GM21390 (cell line): ENCODE measurements around the gene ABHD15.

ENCODE experiments used
- ATAC-seq: cut with Tn5 transposase; IDR thresholded peaks from one replicate; pipeline ENCODE4 v1.9.1; 2021; ENCODE audit not compliant: unreplicated experiment

ABHD15 gene

DNA sequence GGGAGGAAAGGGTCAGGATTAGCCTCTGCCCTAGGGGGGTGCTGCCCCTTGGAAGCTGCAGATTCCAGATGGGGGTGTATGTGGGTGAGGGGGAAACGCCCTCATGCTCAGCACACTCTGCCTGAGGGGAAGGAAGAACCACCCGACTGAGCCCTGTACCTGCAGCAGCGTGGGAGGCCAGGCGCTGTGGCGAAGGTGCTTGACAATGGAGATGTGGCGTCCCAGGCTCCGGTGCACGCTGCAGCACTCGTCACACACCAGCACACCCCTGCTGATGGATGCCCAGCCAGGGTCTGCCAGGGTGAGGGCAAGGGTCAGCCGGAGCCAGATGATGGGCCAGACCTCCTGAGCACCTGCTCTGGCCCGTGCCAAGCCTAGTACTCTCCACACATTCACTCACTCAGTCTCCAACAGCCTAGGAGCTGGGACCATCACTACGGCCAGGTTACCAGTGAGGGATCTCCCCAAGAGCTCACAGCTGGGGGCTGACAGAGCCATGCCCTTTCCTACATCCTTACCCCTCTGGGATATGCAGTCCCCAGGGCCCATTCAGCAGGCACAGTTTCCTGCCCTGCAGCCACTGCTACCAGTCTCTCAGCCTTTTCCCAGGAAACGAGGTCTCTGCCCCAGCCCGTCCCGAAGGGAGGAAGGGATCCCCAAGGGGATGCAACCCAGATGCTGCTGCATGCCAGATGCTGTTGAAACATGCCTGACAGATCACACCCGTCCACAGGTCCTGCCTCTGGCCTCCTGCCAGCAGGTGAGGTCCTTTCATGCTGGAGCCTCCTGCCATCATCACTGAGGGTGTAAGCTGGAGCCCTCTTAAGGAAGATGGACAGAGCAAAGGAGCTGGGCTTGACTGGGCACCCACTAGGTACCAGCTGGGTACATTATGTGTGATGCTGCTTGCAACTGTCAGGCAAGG lies 16.7 kb upstream of the ABHD15 start:
- no peak for ATAC-seq

DNA sequence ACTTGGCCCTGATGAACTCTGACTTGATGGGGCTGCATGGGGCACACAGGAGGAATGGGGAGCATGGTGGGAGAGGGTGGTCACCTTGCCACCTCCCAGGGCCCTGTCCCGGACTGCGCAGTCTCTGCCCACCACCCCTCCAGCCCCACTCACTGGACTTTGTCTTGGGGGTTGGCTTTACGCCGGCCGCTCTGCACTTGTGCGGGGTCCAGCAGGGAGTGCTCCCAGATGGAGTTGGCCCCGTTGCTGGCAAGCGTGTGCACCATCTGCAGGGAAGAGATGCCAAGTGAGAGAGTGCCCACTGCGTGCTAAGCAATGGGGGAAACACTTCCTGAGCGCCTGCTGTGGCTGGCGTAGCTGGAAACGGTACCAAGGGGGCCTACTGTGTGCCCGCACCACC lies 15.9 kb upstream of the ABHD15 start:
- ATAC-seq = no peak

DNA sequence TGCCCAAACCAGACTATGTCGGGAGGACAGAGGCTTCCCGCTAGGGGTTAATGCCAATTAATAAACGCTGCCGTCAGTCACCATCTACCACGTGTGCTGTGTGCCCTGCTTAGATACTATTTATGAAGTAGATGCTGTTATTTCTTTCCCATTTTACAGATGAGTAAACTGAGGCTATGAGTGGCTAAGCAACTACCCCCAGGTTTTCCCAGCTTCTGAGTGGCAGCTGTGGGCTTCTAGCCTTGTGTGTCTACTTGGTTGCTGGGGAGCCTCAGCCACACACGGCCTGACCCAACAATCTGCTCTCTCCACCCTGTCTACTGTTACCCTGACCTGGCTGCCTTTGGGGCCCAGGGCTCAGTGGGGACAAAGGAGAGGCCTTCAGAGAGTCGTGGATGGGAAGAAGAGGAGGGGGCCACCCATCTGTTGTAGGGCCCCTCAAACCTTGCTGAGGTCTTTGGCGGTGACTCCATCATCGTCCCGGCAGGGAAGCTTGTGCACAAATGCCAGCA lies 15.5 kb upstream of the ABHD15 start:
- ATAC-seq = no peak

DNA sequence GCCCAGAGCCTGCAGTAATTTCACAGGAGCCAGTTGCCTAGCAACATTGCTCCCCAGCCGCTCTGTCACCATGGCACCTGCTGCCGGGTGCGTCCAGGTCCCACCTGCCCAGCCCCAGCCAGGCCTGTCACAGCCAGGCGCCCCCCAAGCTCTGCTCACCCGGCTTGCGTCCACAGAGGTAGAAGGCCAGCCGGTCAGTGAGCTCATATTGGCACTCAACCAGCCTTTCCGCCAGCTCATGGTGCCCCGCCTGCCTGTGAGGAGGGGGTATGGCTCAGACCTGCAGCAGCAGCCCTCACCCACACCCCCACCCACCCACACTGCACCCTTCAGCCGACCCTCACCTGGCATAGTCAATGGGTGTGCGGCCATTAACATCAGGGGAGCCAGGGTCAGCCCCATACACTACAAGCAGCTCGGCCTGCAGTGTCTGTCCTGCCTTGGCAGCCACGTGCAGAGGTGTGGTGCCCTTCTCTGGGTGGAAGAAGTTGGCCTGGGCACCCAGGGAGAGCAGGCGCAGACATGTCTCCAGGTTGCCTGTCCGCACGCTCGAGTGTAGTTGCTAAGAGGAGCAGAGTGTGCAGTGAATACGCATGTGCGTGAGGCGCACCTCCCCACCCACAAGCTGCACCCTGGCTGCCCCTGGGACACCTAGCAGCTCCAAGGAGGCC lies 14.9 kb upstream of the ABHD15 start:
- no peak for ATAC-seq

DNA sequence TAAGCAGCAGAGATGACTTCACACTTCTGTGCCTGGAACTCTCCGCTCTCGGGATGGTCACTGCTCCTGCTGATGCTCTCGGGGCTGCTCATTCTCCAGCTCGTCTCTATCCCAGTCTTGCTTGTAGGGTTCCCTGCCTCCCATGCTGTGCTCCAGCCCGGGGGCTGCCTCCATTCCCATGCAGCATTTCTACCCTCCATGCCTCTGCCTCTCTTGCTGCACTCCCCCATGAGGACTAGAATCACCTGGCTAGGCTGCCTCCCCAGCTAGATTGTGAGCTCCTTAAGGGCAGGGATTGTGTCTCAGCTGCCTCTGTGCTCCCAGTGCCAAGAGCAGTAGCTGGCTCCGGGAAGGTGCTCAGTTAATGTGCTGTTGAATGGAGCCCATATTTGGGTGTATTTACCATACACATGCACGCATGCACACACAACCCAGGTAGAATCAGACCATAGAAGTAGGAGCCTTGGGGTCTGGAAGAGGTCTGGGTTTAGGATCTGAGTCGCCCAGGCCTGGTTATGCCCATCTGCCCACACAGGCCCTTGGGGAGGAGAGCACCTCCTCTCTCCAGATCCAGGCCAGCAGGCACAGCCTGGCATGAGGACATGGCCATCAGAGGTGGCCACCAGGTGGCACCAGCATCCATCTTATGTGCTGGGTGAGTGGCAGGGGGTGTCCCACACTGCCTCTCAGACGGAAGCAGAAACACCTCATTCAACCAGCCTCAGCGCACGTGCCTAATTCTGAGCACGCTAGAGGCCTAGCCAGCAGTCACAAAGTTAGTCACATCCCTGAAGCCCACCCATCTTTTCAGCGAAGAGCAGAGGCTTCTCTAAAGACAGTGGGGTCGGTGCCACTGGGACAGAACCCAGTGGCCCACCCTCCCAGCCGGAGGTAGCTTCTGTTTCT lies 13.3 kb upstream of the ABHD15 start:
- ATAC-seq = no peak

DNA sequence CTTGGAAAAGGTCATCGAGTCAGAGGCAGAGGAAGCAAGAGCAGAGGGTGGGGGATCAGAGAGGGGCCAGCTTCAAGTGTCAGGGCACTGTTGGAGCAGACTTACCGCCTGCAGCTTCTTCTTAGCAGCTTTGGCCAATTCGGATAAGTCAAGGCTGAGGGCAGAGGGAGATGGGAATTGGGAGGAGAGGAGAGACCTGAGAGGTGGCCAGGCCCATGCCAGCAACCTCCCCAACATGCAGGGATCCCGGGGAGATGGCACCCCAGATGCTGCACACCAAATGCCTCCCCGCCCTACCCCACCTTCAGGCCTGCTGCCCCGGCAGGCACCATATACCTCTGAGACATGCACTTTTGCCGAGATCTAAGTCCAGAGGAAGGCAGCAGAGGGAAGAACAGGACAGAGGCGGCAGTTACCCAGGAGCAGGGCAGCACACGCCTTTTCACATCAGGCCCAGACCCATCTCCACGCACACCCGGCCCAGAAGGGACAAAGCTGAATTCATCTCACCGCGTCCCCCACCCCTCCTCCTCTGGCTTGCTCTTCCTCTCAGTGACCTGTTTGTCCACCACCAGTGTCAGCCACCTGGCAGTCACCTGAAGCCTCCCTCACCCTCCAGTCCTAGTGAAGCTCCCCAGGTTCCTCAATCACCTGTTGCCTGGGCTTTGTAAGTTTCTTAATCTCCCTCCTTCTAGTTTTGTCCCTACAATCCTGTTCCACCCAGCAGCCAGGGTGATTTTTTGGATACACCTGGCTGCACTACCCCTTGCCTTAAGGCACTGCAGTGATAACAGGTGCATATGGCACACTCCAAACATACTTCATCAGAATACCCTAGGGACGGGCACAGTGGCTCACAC lies 12.0 kb upstream of the ABHD15 start:
- no peak for ATAC-seq

DNA sequence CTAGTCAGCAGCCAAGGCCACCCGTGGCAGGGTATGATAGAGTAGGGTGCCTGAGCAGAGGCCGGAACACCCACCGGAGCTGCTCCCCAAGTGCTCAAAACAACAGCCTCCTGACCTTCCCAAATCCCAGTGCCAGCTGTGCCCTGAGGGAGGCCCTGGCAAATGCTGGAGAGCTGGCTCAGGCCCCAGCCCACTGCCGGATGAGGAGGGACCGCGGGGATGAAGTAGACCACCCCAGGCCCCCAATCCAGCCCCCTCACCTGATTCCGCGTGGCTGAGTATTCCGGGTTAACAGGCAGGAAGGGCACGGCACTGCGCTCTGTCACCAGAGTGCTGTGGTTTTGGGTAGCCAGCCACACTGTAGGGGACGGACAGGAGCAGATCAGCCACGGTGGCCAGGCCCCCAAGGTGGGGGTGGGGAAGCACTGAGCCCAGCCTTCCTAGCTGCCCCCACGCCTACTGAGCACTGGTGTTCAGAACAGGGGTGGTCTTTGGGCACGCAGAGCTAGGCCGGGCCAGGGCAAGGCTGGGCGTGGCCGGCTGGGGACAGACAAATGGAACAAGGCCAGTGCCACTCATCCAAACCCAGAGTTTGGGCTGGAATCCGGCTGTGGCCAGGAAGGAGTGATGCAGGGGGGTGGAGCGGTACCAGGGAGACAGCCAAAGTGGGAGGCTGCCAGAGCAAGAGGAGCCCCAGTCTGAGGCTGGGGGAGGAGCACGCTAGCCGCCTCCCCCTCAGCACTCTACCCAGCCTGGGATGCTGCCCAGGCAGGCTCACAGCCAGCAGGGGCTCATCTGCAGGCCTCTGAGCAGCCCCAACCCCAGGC lies 10.8 kb upstream of the ABHD15 start:
- no peak for ATAC-seq

DNA sequence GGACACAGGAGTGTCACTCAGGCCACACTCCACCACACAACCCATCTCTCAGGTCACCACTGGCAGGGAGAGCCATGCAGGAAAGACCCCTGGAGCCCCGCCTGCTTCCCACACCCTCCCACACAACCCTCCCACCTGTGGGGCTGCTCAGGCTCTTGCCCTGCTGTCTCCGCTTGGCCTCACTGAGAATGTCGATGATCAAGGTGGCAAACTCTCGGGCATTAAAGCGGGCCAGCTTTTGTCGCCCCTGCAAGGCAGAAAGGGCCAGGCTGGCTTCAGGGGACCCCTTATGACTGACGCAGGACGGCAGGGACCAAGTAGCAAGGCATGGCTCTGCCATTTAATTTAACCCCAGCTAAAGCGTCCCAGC lies 10.1 kb upstream of the ABHD15 start:
- no peak for ATAC-seq

DNA sequence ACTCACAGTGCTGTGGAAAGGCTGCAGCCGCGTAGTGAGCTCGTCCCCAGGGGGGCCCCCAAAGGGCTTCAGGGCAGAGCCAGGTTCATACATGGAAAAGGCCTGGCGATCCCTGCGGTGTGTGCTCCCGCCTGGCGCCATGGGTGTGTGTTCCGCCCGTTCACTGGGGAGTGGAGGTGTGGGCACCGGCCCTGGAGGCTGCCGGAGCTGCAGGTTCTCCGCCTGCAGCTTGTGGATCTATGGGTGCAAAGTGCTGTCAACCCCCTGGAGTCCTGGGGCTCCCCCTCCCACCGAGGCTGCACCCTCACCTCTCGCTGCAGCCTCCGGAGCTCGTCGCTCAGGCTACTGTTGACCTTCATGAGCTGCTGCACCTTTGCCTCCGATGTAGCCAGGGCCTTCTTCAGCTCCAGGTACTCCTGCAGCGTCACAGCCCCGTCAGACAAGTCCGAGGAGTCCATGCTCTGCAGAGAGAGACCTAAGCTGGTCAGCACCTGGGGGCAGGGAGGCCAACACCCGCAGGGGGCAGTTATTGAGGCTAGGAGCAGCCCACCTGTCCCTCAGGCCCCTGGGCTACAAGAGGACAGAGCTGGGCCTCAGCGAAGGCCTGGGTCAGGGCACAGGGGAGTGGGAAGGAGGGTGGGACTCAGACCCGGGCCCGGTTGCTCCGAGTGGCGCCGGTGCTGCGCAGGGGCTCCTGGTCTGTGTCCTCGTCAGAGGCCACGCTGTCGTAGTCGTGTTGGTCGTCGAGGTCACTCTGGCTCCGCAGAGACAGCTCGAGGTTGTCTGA lies 9.6 kb upstream of the ABHD15 start:
- ATAC-seq = no peak

DNA sequence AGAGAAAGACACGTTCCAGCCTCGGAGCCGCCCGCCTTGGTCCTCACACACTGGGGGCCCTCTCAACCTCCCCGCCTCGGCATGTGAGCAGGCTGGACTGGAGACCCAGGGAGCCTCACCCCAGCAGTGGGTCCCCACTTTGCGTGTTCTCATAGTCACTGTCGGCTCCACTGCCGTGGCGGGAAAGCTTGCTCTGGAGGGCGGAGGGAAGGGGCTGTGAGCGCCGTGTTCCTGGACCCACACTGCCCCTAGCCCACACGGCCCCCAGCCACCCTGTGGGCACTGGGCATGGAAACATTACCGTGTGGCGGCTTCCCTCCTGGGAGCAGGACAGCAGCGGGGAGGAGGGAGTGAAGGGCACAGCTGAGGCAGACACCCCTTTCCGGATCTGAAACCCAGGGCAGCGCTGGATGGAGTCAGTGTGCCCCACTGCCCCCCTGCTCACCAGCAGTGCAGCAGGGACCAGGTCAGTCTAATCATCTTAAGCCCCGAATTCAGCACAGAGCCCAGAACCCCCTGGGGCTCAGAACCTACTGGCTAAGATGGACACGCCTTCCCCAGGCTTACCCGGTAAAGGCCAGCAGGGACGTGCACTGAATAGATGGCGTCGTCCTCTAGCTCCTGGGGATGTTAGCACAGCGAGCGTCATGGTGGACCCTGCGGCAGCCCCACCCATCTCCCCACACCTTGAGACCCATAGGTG lies 8.8 kb upstream of the ABHD15 start:
- ATAC-seq = no peak

DNA sequence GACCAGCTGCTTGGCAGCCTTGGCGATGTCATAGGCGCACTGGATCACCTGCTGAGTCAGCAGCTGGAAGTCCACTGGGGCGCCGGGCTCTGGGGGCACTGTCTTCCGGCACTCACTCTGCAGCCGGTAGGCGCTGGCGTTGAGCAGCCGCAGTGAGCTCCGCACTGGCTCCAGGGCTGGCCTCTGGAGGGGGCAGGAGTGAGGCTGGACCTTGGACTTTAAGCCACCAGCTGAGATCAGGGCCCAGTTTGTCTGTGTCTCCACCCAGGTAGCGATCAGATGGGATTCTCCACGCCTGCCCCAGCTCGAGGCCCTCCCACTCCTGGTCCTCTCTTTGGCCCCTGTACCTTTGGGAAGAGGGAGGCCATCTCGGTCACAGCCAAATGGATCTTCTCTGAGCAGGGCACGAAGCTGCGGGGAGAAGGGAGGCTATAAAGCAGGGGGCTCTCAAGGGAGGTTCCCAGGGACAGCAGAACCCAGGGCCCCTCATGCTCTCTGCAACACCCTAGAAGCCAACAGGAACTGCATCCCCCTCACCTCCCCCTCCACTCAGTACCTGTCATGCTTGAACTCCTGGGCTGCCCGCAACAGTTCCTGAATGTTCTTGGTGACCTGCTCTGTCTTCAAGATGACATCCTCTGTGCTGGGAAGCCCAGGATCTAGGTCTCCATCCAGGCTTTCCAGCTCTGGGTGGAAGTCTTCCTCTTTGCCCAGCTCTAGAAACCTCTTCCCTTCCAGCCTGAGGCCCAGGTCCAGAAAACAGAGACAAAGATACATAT lies 8.1 kb upstream of the ABHD15 start:
- ATAC-seq = no peak

DNA sequence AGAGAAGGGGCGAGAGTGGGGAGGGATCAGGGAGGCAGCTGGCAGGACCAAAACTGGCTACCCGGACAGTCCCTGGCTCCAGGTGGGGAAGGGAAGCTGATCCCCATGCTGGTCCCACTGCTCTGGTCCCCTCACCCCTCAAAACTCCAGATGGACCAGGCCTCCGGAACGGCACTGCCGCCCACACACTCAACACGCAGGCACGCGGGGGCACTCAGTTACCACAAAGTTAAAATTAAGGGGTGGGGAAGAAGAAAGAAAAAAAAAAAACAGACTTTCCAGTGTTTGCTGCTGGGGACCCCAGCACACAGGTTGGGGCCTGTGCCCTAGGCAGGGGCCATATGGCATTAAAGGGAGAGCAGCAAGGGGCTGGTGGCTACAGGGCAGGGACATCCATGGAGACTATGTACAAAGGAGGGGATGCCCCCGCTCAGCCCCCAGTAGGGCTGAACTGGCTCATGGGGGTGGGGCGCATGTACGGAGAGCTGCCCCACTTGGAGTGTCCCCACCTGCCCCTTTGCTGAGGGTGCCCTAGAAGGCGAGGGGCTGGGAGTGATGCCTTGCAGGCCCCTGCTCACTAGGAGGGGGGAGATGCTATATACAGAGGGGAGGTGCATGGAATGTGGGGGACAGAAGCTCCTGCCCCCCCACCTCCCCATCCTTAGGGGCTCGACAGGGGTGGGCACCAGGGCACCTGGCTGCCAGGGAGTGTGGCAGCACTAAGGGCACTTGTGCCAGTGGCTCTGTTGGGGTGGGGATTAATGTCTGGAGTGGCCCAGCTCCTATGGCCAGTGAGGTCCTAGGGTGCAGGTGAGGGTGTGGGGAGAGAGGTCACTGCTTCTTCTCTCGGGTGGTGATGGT lies 7.3 kb upstream of the ABHD15 start:
- no peak for ATAC-seq

DNA sequence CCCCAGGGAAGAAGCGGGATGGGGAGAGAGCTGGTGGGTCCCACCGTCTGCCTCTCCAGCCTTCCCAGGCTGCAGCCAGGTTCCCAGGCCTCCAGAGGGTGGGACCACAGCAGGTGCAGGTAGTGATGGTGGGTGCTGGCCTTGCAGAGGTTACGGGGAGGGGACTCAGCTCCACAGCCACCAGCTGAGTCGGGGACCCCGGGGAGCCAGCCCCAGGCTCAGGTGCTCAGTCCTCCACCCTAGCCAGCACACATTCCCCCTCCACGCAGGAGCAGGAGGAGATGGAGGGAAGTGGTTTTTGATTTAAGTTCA lies 6.7 kb upstream of the ABHD15 start:
- ATAC-seq = no peak

DNA sequence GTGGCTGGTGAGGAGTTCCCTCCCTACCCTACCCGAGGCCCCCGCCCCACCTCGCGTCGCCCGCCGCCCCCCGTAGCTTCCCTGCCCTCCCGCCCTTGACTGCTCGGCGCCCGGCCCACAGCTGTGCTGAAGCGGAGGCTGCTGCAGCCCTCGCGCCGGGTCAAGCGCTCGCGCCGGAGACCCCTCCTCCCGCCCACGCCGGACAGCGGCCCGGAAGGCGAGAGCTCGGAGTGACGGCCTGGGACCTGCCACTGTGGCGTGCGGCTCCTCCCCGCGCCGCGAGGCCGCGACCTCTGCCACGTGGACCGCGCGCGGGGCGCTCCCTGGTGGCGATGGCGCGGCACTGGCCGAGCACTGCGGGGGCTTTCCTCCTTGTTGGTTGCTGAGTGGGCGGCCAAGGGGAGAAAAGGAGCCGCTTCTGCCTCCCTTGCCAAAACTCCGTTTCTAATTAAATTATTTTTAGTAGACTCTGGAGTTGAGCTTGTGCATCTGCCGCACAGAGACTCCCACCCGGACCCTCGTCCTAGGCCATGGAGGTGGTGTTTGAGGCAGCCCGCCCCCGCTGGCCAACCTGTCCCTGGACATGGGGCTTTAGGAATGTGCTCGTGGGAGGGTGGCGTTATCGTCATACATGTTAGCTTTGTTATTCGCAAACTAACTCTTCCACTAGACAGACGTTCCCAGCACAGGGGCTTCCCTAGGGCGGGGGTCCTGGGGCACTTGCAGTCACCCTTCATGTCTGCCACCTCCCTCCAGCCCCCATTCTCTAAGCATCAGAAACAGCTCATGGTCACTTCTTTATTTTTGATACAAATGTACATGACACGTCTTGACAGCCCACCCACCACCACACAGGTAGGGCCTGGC lies 6.1 kb upstream of the ABHD15 start:
- ATAC-seq = no peak

DNA sequence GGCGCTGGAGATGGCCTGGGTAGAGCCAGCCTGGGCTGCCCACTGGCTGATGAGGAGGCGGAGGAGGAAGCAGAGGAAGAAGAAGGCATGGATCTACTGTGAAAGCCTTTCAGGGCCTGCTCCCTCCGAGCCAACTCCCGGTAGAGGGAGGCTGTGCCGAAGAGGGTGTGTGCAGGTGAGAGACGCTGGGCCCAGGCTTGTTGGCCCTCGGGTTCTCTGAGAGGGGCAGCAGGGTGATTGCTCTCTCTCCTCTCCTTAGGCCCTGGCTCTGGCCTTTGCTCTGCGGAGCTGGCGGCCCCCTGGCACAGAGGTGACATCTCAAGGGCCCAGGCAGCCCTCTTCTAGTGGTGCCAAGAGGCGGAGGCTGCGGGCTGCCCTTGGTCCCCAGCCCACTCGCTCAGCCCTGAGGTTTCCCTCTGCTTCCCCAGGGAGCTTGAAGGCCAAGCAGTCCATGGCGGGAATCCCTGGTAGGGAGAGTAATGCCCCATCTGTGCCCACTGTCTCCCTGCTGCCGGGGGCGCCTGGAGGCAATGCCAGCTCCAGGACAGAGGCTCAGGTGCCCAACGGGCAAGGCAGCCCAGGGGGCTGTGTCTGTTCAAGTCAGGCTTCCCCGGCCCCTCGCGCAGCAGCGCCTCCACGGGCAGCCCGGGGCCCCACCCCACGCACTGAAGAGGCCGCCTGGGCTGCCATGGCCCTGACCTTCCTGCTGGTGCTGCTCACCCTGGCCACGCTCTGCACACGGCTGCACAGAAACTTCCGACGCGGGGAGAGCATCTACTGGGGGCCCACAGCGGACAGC lies 5.2 kb upstream of the ABHD15 start:
- no peak for ATAC-seq
